HG02588 (cell line): Measurements from ENCODE around the gene SPATA12.
A peak's percentile ranks its signal among the peaks of the same experiment; 100 is the strongest.

Experiments used
- ATAC-seq: cut with Tn5 transposase; IDR thresholded peaks from one replicate; pipeline ENCODE4 v1.9.1; 2021; ENCODE audit warnings: mild to moderate bottlenecking, moderate library complexity; ENCODE audit not compliant: unreplicated experiment

SPATA12 gene

DNA sequence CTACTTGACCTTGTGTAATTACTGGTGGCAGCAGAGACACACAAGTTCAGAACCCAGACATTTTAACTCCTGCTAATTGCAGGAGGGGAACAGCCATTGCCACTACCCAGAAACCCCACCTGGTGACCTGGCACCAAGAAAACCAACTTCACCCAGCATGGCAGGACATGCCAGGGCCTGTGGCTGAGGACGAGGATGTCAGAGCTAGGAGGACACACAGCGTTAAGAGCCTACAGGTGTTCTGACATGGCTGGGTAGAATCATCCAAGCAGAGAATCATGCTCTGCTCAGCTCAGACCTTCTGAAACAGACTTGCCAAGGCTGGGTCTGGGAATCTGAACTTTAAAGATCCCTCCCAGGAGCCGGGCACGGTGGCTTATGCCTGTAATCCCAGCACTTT lies 11.7 kb upstream of the SPATA12 start:
- ATAC-seq = no peak

DNA sequence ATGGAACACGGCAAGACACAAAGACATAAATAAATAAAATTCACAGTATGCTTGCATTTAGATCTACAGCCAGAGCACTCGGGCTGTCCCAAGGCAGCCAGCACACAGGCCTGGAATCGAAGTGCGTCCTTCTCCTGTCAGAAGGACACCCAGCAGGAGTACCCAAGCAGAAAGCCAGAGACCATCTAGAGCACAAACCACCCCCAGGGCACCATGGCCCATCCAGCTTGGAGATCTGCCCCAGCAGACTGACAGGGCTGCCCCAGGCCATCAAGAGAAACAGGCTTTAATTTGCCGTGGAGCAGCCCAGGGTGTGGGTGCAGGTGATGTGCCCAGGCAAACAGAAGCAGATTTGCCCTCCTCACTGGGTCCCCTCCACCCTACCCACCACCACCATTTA lies 7.8 kb upstream of the SPATA12 start:
- ATAC-seq = no peak

DNA sequence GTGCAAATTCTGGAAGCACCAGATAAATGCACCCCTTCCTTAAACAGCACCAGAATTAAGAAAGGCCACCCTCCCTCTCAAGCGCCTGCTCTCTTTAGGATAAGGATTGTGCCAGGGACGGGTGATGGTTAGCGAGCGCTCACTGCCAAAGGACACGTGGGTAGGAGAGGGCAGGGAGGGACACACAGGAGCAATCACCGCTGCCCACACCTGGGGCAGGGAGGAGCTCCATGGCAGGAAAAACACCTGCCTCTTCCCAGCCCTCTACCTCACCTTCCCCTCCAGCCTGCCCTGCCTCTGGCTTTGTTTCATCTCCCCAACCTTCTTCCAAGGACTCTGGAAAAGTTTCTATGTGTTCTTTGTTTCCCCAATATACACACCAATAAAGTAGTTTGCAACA lies 7.3 kb upstream of the SPATA12 start:
- no peak for ATAC-seq

DNA sequence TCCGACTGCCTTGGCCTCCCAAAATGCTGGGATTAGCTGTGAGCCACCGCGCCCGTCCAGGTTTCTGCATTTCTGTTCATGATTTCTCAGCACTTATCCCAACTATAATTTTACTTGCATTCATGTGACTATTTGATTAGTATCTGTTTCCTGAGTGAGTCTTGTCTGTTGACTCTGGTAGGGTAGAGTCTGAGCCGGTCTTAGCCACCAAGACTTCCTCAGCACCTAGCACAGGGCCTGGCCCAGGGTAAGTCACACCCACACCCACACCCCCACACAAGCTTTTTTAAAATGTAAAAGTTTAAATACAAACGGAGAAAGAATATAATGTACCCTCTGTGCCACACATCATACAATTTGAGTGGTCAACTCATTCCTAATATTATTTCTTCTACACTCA lies 3.1 kb upstream of the SPATA12 start:
- ATAC-seq = no peak

DNA sequence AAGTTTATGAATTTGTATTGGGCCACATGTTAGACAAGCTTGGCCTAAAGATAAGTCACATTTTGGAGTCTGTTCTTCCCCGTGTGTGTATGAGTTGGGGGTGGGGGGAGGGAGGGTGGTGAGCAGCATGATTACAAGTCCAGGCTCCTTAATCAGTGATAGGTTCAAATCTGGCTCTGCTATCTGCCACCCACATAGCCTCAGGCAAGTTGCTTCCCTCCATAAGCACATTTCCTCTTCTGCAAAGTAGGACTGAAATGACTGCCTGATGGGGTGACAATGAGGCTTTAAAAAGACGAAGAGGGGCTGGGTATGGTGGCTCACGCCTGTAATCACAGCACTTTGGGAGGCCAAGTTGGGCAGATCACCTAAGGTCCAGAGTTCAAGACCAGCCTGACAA lies 1.1 kb upstream of the SPATA12 start:
- ATAC-seq = no peak

DNA sequence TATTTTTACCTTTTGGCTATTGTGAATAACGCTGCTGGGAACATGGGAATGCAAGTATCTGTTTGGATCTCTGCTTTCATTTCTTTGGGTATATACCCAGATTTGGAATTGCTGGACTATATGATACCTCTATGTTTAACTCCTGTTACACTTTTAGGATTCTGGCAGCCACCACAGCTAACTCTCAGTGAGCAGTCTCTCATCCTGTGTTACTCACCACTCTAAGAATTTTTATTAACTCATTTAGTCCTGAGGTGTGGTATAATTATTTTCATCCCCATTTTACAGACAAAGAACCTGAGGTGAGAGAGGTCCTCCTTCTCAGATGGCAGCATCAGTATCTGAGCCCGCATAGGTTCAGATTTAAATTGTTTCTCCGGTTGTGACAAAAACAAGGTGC lies 1.1 kb downstream of the SPATA12 start:
- no peak for ATAC-seq

DNA sequence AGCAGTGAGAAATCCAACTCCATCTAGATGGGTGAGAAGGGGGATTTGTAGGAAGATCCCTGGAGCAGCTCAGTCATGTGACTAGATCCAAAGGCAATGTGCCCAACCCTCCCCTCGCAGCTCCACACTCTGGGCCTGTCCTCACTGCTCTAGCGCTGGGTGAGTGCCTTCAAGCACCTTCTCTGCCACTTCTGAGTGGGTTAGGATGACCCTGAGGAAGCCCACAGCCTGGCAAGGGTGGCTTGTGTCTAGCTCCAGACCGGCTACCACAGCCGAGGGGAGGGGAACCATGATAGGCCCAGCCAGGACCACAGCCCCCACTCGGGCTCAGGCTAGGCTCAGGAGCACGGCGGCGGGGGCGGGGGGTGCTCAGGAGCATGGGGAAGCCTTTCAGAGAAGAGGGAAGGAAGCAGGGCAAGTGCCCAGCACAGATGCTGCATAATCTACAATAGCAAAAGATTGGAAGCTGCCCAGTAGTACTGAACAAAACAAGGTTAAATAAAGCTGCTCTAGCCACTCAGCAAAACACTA lies 1.7 kb downstream of the SPATA12 start:
- no peak for ATAC-seq

DNA sequence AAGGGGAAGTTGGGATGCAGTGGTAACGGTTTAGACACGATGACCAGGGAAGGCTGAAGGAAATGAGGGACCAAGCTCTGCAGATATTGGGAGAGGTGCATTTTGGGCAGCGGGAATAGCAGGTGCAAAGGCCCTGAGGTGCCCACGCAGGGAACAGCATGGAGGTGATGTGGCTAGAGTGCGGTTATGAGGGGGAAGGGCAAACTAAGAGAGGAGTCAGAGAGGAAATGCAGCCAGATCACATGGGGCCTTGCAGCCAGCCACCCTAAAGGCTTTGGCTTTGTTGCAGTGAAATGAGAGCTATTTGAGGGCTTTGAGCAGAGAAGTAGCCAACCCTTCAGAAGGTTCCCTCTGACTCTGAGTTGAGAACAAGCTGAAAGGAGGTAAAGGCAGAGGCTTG lies 2.6 kb downstream of the SPATA12 start:
- no peak for ATAC-seq

DNA sequence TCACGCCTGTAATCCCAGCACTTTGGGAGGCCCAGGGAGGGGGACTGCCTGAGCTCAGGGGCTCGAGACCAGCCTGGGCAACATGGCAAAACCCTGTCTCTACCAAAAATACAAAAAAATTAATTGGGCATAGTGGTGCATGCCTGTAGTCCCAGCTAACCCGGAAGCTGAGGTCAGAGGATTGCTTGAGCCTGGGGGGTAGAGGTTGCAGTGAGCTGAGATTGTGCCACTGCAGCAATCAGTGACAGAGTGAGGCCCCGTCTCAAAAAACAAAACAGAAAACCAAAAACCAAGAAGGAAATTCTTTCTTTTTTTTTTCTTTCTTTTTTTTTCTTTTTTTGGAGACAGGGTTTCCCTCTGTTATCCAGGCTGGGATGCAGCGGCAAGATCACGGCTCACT lies 3.5 kb downstream of the SPATA12 start:
- ATAC-seq = no peak

DNA sequence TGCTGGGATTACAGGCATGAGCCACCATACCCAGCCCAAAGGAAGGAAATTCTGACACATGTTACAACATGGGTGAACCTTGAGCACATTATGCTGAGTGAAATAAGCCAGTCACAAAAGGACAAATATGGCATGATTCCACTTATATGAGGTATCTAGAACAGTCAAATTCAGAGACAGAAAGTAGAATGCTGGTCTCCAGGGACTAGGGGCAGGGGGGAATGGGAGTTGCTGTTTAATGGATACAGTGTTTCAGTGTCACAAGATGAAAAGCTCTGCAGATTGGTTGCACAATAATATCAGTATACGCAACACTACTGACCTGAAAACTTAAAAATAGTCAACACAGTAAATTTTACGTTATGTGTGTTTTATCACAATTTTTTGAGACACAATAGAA lies 4.1 kb downstream of the SPATA12 start:
- no peak for ATAC-seq

DNA sequence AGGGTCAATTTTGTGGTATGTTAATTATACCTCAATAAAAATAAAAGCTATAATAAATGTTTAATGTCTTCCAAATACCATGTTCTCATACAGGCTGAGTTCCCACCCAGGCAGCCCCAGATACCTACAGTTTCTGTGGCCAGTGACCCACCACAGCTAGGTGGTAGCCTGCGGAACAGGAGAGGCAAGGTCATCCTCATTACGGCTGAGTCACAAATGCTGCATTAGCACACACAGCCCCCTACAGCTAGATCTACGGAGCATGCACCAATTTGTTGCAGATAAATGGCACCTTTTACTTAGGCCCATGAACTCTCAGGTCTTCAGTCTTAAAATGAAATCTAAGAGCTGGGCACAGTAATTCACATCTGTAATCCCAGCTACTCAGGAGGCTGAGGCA lies 5.1 kb downstream of the SPATA12 start:
- ATAC-seq = no peak

DNA sequence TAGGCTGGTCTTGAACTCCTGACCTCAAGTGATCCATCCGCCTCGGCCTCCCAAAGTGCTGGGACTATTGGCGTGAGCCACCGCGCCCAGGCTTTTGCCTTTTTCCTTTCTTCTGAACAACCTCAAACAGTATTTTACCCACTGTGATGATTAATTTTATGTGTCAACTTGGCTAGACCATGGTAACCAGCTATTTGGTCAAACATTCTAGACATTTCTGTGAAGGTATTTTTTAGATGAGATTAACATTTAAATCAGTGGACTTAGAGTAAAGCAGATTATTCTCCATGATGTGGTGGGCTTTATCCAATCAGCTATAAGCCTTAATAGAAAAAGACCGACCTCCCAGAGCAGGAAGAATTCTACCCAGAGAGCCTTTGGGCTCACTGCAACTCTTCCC lies 6.0 kb downstream of the SPATA12 start:
- ATAC-seq = no peak

DNA sequence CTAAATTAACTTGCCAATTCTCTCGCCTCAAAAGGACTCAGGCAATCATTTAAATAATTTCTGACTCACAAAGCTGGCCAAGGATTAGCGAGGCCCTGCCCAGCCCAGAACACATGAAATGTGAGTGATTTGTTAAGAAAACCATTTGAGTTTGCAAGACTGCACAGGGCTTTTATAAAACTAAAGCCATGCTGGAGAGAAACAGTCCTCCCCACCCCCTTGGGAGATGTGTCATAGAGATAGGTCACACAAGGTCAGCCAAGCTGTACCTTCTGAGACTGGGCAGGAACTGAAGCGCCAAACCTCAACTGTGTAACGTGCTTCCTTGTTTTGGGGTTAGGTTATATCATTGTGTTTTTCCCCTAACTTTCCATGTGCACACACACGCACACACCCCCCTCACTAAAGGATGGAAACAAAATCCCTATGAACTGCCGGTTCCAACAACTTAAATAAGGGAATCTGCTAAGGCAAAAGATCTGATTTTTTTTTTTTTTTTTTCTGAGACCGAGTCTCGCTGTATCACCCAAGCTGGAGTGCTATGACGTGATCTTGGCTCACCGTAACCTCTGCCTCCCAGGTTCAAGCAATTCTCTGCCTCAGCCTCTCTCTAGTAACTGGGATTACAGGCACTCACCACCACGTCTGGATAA lies 8.1 kb downstream of the SPATA12 start:
- ATAC-seq = peak; percentile 96

DNA sequence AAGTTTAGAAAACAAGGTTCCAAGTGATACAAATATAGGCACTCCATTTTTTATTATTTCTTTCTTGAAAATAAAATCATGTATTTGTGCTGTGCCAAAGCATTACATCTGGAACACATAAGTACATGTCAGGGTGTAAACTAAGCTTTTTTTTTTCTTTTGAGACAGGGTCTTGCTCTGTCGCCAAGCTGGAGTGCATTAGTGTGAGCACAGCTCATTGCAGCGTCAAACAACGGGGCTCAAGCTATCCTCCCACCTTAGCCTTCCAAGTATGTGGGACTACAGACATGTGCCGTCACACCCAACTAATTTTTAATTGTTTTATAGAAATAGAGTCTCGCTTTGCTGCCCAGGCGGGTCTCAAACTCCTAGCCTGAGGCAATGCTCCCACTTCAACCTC lies 9.0 kb downstream of the SPATA12 start:
- no peak for ATAC-seq

DNA sequence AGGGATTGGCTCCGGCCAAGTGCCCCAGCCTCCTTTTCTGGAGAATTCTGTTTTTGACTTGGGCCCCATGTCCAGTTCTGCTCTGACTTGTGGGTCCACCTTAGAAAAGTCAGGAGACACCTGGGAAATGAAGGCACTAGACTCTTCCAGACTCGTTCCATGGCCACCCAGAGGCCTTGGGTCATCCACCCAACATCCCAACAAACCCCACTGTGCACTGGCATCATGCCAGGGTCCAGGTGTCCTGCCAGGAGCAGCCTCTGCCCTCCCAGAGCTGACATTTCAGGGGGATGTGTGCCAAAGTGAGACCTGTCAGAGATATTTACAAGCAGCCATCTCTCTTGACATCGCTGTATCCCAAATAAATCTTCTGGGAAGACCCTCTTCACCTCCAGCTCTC lies 13.2 kb downstream of the SPATA12 start:
- ATAC-seq = no peak

DNA sequence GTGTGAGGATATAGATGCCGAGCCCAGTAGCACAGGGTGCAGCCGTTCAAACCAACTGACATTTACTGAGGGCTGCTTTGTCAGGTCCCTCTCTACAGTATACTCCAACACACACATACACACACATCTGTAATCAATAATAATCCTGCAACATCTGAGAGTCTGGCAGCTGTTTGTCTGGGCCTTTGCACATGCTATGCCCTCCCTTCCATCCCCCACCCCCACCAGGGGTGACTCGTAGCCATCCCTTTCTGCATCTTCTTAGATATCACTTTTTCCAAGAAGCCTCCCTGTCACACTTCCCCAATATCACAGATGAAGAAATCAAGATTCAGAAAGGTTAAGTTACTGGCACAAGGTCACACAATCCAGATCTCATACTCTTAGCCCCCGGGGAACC lies 13.7 kb downstream of the SPATA12 start:
- no peak for ATAC-seq

DNA sequence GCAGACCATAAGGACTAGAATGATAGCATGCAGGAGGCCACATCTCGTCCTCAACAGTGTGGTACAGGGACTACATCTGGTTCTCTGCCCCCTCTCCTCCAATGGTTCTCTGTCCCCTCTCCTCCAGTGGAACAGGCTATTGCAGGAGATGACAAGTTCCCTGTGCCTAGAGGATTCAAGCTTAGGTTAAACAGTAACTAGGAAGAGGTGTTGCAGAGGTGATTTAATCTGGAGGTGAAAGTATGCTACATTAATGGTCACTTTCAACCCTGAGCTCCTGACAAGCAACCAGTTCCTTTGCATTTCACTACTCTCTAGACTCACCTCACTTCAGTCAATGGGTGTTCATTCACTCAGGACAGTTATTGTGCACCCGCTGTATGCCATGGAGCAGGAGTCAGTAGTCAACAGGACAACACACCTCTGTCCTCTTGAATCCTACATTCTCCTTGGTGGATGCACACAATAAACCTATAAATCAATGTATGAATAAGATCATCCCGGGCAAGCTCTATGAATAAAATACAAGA lies 16.0 kb downstream of the SPATA12 start:
- ATAC-seq = no peak

DNA sequence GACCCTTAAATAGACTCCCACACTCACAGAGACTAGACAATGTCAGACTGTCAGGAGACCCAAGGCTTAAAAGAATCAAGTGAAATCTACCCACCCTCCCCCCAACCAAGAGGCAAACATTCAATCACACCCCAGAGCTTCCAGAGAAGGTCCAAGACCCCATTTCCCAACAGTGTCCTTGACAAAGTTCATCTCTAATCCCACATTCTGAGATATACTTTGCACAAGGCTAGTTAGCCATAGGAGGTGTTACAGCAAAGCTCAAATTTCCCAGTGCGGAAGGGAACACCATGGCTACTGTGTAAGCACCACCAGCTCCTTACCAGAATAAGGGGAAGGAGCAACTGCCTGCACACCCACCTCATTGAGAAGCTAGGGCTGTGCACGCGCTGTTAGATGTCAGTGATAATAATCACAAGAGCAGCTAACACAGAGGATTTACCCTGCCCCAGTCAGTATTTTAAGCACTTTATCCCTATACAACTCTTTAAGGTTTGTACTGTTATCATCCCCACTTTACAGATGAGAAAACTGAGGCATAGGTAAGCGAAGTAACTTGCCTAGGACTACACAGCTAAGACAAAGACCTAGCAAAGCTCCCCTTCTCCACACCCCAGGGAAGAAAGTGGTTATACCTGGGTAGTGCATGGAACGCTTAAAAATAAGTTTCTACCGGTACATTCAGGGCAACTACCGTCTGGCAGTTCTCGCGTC lies 17.3 kb downstream of the SPATA12 start:
- no peak for ATAC-seq

DNA sequence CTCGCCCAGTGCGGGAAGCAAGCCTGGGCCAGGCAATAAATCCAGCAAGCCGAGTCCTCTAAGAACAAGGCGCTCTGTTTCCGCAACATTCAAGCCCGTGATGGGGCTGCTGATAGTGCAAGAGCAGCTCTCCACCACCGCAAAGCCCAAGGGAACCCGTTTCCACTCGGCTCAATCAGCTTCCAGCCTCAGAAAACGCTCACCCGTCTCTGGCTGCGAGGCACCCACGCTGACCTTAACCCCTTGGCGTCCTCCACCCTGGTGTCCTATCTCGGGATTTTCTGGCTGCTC lies 17.8 kb downstream of the SPATA12 start:
- no peak for ATAC-seq

DNA sequence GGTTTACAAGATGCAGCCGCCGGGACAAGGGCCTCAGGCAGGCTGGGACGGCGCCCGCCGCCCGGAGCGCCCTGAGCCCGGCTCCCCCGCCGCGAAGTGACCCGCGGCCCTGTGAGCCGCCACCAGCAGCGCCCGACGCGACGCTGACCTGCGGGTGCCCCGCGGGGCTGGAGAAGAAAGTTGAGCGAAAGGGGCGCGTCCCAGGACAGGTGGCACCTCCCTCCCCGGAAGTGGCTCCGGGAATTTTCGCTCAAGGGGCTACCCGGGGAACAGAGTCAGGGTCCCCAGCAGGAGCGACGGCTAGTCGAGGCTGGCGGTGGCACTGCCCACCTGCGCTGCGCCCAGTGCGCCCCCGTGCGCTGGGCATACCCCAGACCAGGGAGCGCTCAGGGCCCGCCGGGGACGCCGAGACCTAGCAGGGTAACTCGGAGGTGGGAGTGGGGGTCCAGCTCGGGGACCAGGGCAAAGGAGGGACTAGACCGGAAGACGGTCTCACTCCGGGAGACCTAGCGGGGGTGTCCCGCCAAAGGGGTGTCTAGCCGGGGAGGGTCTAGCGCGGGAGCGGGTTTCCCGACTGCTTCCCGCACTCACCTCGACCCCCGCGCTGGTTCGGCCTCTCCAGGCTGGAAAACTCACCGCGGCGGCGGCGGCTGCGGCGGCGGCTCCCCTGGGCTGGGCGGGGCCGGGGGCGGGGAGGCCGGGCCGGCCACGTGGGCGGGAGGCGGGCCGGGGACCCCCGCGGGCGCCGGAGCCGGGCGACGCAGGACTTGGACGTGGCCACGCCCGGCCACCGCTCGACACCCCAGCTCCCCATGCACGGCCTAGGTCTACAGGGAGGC lies 18.4 kb downstream of the SPATA12 start:
- no peak for ATAC-seq

DNA sequence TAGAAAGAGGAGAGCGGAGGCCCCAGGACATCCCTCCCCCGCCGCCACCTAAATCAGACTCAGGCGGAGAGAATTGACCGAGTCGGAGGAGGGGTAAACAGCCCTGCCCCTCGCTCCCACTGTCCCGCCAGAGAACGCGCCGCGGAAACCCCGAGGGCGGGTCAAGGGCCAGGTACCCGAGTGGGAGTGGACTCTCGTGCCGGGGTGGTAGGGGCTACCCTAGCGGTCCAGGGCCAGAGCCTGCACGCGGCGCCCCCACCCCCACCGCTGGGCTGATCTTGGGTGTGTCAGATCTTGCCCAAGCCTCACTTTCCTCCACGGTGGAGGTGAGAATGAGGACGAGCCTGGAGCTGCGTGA lies 19.0 kb downstream of the SPATA12 start:
- ATAC-seq = no peak

DNA sequence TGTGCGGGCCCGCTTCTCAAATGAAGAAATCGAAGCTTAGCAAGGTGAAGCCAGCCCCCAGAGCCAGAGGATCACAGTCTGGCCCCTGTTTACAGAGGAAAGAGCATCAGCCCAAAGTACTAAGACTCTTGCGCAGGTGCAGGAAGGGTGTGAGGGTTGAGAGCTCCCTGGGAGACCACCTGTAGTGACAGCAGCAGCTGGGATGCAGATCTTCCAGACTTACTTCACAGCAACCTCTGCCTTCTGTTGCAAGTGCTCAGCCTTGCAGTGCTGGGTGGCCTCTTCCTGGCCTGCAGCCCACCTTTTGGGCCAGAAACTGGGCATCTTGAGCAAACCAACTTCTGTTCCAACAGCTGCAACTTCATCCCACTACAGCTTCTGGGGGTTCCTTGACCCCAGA lies 19.7 kb downstream of the SPATA12 start:
- no peak for ATAC-seq
